A172 (cell line): ENCODE measurements around the gene TMEM235. TPM values are rescaled to one million over a fixed set of nuclear protein-coding genes. Genes with fewer than 3 reads are reported as not detected.

Source experiments
- DNase-seq: peaks from one replicate; pipeline ENCODE4 v3.0.0-alpha.2; 2015; ENCODE audit warnings: low spot score
- total RNA-seq: library from RNA; depleted of rRNA; stranded (reverse); fragments of >200 nt; shearing (Covaris generic); gene quantifications from 2 replicates; pipeline ENCODE4 v1.2.3, GENCODE V29; 2014

The TMEM235 gene
- total RNA-seq, 1 experiment from 2014 or later = not detected

- DNase-seq = no peak
These were observed 23.7 kb downstream of the TMEM235 start for GRCh38 chr17:78255029-78255656.

- no peak for DNase-seq
These were observed 24.7 kb downstream of the TMEM235 start for GRCh38 chr17:78255953-78256706.

GRCh38 chr17:78256707-78257591 lies 25.5 kb downstream of the TMEM235 start:
- no peak for DNase-seq

- peak; percentile 23 for DNase-seq
These were observed 26.4 kb downstream of the TMEM235 start for GRCh38 chr17:78257810-78258322.

- DNase-seq = no peak
These were observed 27.1 kb downstream of the TMEM235 start for GRCh38 chr17:78258323-78259191.

GRCh38 chr17:78259192-78259554 lies 27.7 kb downstream of the TMEM235 start:
- DNase-seq = no peak

GRCh38 chr17:78263063-78263735 lies 31.8 kb downstream of the TMEM235 start:
- no peak for DNase-seq

GRCh38 chr17:78263736-78264340 lies 32.4 kb downstream of the TMEM235 start:
- no peak for DNase-seq

- DNase-seq = no peak
These were observed 33.2 kb downstream of the TMEM235 start for GRCh38 chr17:78264590-78264989.

- DNase-seq = no peak
These were observed 33.7 kb downstream of the TMEM235 start for GRCh38 chr17:78265121-78265520.

- no peak for DNase-seq
These were observed 34.8 kb downstream of the TMEM235 start for GRCh38 chr17:78266231-78266631.

GRCh38 chr17:78266771-78267170 lies 35.3 kb downstream of the TMEM235 start:
- DNase-seq = no peak

- no peak for DNase-seq
These were observed 36.0 kb downstream of the TMEM235 start for GRCh38 chr17:78267253-78268073.

- no peak for DNase-seq
These were observed 36.9 kb downstream of the TMEM235 start for GRCh38 chr17:78268191-78268874.

- peak; percentile 26 for DNase-seq
These were observed 37.8 kb downstream of the TMEM235 start for GRCh38 chr17:78268951-78269905.

GRCh38 chr17:78269955-78270381 lies 38.5 kb downstream of the TMEM235 start:
- DNase-seq = no peak

- DNase-seq = no peak
These were observed 40.2 kb downstream of the TMEM235 start for GRCh38 chr17:78271419-78272170.
